Cardiac septum (tissue), 1 donor: ENCODE results near the gene GTF3C1. TPM values are rescaled to one million over a fixed set of nuclear protein-coding genes. Genes with fewer than 3 reads are reported as not detected.

Source experiments
- DNase-seq: peaks from one replicate; pipeline ENCODE4 v3.0.0-alpha.2; 2020; ENCODE audit warnings: low spot score
- intact Hi-C: fragments of 100-400 bp; cut with DNase I; formaldehyde crosslinking; loops from one replicate; pipeline ENCODE4 v1.14.0; 2022
- total RNA-seq: library from RNA; stranded (reverse); fragmentation: NEBNext Ultra II Directional; extraction: Animal tissue kit (Norgen Biotek cat#: 25700); gene quantifications from one replicate; pipeline ENCODE4 v1.2.1, GENCODE V29; 2021
- donor health status: DM: no; HTN: no; CAD: no.

GTF3C1 gene
- total RNA-seq, 1 donor from 2014 or later = 66.3 TPM

- DNase-seq = no peak
- intact Hi-C loops = no loop called here
Observed at GRCh38 chr16:27414788-27415431, 134.8 kb downstream of the GTF3C1 start.

GRCh38 chr16:27413956-27414355, 135.8 kb downstream of the GTF3C1 start:
- no peak for DNase-seq

GRCh38 chr16:27410761-27411160, 139.0 kb downstream of the GTF3C1 start:
- no peak for DNase-seq
- intact Hi-C loops = no loop called here

More at GRCh38 chr16:27413956-27414355, 135.8 kb downstream of the GTF3C1 start:
- intact Hi-C loops = no loop called here

Other genes starting within 250 kb of the GTF3C1 start
- gene IL4R, start 235.9 kb downstream of the GTF3C1 start, total RNA-seq = 22.0 TPM
- 1.4 TPM for gene IL21R, start 147.7 kb downstream of the GTF3C1 start, total RNA-seq
- 22.6 TPM for gene KATNIP, start 231 bp upstream of the GTF3C1 start, total RNA-seq